Measurements from ENCODE around the gene MCM9. TPM values are rescaled to one million over a fixed set of nuclear protein-coding genes. Genes with fewer than 3 reads are reported as not detected.

Gene MCM9
- total RNA-seq, 1 donor from 2014 or later = 20.4 TPM

DNA sequence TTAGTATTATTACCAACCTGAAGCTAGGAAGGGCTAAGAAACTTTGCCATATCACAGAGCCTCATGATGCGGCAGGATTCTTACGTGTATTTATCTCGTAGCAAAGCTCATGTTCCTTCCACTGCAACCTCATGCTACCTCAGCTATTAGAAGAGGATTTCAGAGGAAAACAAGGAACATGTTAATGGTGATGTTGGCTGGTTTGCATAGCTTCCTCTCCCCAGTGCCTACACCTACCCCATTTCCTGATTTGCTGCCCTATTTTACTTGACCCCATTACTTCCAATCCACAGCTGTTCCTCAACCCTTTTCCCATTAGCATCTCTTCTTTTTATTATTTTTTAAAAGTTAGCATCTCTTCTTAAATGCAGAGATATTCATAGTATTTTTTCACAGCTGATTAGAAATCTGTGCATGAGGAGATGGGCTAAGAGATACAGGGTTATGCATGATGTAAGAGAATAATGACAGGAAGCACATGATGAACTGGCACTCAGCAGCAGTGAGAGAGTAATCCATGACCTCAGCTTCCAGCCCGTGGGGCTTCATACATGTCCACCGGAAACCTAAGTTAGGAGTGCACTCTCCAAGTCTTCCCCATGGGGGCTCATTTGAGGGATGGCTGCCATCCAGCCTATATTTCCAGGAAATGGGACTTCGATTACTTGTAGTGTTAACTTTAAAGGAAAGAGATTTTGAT, 147.1 kb downstream of the MCM9 start:
- Mint-ChIP-seq H3K27me3 (ENCODE audit: low read depth) (no peaks in the 10 kb centered on the region), H3K27ac (ENCODE audit: unreplicated experiment) (no peak overlapping the region), H3K9me3 (peaks cover 4% of the 10 kb centered on the region), H3K36me3 (ENCODE audit: low read depth) (no peaks in the 10 kb centered on the region), H3K4me3 (no peak overlapping the region), H3K4me1 (peaks cover 47% of the 10 kb centered on the region)
- TF ChIP-seq, protein P1, sequence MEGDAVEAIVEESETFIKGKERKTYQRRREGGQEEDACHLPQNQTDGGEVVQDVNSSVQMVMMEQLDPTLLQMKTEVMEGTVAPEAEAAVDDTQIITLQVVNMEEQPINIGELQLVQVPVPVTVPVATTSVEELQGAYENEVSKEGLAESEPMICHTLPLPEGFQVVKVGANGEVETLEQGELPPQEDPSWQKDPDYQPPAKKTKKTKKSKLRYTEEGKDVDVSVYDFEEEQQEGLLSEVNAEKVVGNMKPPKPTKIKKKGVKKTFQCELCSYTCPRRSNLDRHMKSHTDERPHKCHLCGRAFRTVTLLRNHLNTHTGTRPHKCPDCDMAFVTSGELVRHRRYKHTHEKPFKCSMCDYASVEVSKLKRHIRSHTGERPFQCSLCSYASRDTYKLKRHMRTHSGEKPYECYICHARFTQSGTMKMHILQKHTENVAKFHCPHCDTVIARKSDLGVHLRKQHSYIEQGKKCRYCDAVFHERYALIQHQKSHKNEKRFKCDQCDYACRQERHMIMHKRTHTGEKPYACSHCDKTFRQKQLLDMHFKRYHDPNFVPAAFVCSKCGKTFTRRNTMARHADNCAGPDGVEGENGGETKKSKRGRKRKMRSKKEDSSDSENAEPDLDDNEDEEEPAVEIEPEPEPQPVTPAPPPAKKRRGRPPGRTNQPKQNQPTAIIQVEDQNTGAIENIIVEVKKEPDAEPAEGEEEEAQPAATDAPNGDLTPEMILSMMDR (conservative IDR thresholded peaks at IDR 0.05) = no peak
- no peak for DNase-seq (ENCODE audit: low read depth, low spot score)

DNA sequence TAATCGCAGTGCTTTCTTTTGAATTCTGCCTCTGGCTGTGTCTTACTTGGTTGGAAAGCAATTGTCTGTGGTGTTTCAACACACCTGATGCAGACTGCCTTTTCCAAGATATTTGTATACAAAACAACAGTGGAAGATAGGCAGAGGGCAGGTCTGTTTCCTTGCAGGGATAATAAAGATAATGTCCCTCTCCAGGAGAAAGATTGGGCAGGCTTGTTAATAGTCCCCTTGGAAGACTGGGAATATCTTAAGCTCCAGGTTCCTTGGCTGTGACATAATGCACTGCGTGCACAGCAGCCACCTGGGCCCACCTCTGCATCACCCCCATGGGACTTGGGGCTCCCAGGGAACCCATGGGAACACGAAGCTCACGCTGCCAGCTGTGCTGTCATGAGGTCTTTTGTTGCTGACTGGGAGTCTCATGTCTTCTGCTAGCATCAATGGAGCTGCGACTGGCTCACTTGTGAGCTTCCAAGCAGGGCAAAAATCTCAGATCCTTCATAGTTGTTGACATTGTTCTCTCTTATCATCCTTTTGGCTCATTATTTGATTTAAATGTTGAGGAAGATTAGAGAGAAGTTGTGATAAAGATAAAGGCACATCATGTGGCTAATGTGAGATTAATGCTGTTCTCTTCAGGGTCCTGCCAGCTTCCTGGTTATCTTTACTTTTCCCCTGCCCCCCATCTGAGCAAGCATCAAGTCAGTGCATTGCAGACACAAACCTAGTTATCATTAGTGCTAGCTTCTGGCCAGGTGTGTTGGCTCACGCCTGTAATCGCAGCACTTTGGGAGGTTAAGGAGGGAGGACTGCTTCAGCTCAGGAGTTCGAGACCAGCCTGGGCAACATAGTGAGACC, 148.1 kb downstream of the MCM9 start:
- no peak overlapping the region for H3K27ac Mint-ChIP-seq (ENCODE audit: unreplicated experiment)
- no peak overlapping the region for H3K4me3 Mint-ChIP-seq
- TF ChIP-seq, protein P1 (conservative IDR thresholded peaks at IDR 0.05) = no peak
- H3K4me1 Mint-ChIP-seq = peaks cover 53% of the 10 kb centered on the region
- no peaks in the 10 kb centered on the region for H3K36me3 Mint-ChIP-seq (ENCODE audit: low read depth)
- no peak for DNase-seq (ENCODE audit: low read depth, low spot score)
- H3K27me3 Mint-ChIP-seq (ENCODE audit: low read depth) = no peaks in the 10 kb centered on the region
- H3K9me3 Mint-ChIP-seq = no peaks in the 10 kb centered on the region

DNA sequence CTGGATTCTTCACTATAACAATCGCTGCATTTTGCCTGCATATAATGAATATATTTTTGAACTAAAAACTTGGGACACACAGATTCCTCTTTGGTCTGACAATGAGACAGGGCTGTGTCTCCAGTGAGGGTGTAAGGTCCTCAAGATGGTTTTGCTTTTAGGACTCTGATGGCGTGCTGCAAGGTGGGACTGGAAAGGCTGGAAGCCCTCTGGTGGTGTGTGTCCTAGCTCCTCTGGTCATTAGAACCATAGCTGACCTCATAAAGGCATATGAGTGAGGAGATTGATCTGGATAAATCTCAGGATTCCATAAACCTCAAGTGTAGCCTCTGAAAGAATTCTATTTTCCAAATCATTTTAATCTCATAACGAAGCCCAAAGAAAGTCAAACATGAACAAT, 149.4 kb downstream of the MCM9 start:
- Mint-ChIP-seq H3K27ac (ENCODE audit: unreplicated experiment) (peak overlapping the region; percentile 86), H3K36me3 (ENCODE audit: low read depth) (no peaks in the 10 kb centered on the region), H3K9me3 (no peaks in the 10 kb centered on the region), H3K4me3 (no peak overlapping the region), H3K4me1 (peaks cover 60% of the 10 kb centered on the region), H3K27me3 (ENCODE audit: low read depth) (no peaks in the 10 kb centered on the region)
- no peak for DNase-seq (ENCODE audit: low read depth, low spot score)
- TF ChIP-seq, protein P1 (conservative IDR thresholded peaks at IDR 0.05) = no peak

DNA sequence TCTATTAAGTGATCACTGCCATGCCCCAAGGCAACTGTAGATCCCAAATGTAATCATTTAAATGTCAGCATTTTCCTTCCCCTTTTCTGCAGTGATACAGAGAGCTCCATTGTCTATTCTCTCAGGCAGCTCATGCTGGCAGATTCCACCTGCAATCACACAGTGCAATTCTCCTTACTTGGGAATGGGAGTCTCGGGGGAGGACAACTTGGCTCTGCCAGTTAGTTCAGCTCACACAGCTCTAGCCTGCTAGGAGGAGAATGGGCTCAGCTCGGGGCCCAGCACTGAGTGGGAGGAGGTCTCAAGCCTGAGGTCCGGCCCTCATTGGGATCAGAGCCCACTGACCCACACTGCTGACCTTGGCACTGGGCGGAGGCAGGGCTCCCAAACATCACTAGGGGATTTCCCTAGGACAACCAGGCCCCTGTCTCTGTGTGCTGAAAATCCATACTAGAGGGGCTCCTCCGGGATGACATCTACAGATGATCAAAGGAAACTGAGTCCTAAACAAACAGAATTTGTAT, 150.3 kb downstream of the MCM9 start:
- peak; percentile 39 for DNase-seq (ENCODE audit: low read depth, low spot score)
- Mint-ChIP-seq H3K4me3 (peak overlapping the region; percentile 68), H3K36me3 (ENCODE audit: low read depth) (no peaks in the 10 kb centered on the region), H3K27ac (ENCODE audit: unreplicated experiment) (peak overlapping the region; percentile 54), H3K9me3 (no peaks in the 10 kb centered on the region), H3K27me3 (ENCODE audit: low read depth) (no peaks in the 10 kb centered on the region), H3K4me1 (peaks cover 60% of the 10 kb centered on the region)
- TF ChIP-seq, protein P1 (conservative IDR thresholded peaks at IDR 0.05) = no peak

DNA sequence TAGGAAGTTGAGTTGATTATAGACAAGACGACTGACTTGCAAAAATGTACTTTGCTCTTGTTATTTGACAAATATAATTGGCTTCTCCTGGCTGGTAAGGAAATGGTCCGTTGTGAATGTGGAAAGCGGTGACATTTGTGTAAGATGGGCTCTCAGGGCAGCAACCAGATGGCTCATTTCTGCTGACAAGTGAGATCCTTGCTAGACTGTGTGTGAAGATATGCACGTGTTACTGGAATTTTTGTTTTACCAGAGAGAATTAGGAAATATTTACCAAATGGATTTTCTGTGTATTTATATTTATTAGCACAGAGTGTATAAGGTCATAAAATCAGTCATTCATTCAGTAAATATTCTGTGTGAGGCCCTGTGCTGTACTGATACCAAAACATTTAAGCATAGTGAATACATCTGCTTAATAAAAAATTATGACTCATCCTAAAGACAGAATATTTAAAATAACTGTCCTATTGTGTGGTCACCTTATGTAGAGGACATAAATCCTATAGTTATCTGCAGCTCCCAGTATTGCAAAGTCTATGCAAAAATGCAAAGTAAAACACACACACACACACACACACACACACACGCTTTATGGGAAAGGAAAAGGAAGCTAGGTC, 150.9 kb downstream of the MCM9 start:
- TF ChIP-seq, protein P1 (conservative IDR thresholded peaks at IDR 0.05) = no peak
- H3K27ac Mint-ChIP-seq (ENCODE audit: unreplicated experiment) = peak overlapping the region; percentile 32
- H3K9me3 Mint-ChIP-seq = no peaks in the 10 kb centered on the region
- peak overlapping the region; percentile 68 for H3K4me3 Mint-ChIP-seq
- H3K4me1 Mint-ChIP-seq = peaks cover 54% of the 10 kb centered on the region
- H3K27me3 Mint-ChIP-seq (ENCODE audit: low read depth) = no peaks in the 10 kb centered on the region
- no peaks in the 10 kb centered on the region for H3K36me3 Mint-ChIP-seq (ENCODE audit: low read depth)
- DNase-seq (ENCODE audit: low read depth, low spot score) = no peak
